CD8-positive, alpha-beta memory T cell (primary cell): Measurements from ENCODE around the gene RBM15B. TPM values are rescaled to one million over a fixed set of nuclear protein-coding genes. Genes with fewer than 3 reads are reported as not detected.
A peak's percentile ranks its signal among the peaks of the same experiment; 100 is the strongest.

ENCODE experiments used
- CTCF ChIA-PET: fragments of 350-600 bp; sonication (Branson Sonifier 250); formaldehyde crosslinking; loops from one replicate; lab custom pipeline; 2021; ENCODE audit warnings: antibody characterized with exemption; lab: Charles Lee
- POLR2A ChIA-PET: fragments of 350-600 bp; sonication (Branson Sonifier 250); formaldehyde crosslinking; loops from one replicate; lab custom pipeline; 2021; ENCODE audit warnings: antibody characterized with exemption; lab: Charles Lee
- DNase-seq, 5 donors: peaks; one replicate each; pipeline versions ENCODE4 v3.0.0 to v3.0.0-alpha.2; 2020 to 2022; ENCODE audit warnings: mixed read lengths in 1 of 5
- H3K27ac ChIP-seq: one replicate; pipeline ENCODE4 v1.7.0; 2013; ENCODE audit warnings: low read depth, mild to moderate bottlenecking, low read length, moderate library complexity
- H3K27me3 ChIP-seq: 2 replicates; pipeline ENCODE4 v1.7.0; 2013; ENCODE audit warnings: low read length, mild to moderate bottlenecking; ENCODE audit not compliant: insufficient read depth, poor library complexity, severe bottlenecking
- H3K36me3 ChIP-seq: 2 replicates; pipeline ENCODE4 v1.7.0; 2013; ENCODE audit warnings: mild to moderate bottlenecking, low read length, moderate library complexity; ENCODE audit not compliant: insufficient read depth
- H3K4me1 ChIP-seq: 2 replicates; pipeline ENCODE4 v1.7.0; 2013; ENCODE audit warnings: mild to moderate bottlenecking, low read length, moderate library complexity; ENCODE audit not compliant: insufficient read depth
- H3K4me3 ChIP-seq: 2 replicates; pipeline ENCODE4 v1.7.0; 2013; ENCODE audit warnings: mild to moderate bottlenecking, low read length
- H3K9me3 ChIP-seq: 2 replicates; pipeline ENCODE4 v1.7.0; 2013; ENCODE audit warnings: mild to moderate bottlenecking, low read length
- H3K27ac Mint-ChIP-seq, 8 donors: one replicate each; pipeline ENCODE4 v1.8.0; 2020 to 2021; ENCODE audit warnings: mixed read lengths in 8 of 8, mild to moderate bottlenecking in 6 of 8, inconsistent platforms in 3 of 8, moderate library complexity in 3 of 8
- H3K27me3 Mint-ChIP-seq, 2 donors: one replicate each; pipeline ENCODE4 v1.8.0; 2020 to 2021; ENCODE audit warnings: mixed read lengths in 2 of 2, mild to moderate bottlenecking in 1 of 2, moderate library complexity in 1 of 2
- H3K36me3 Mint-ChIP-seq, 3 donors: one replicate each; pipeline ENCODE4 v1.8.0; 2020 to 2021; ENCODE audit warnings: mixed read lengths in 3 of 3, inconsistent platforms in 1 of 3, mild to moderate bottlenecking in 1 of 3
- H3K4me1 Mint-ChIP-seq, 3 donors: one replicate each; pipeline ENCODE4 v1.8.0; 2020 to 2021; ENCODE audit warnings: mixed read lengths in 3 of 3, inconsistent platforms in 1 of 3, mild to moderate bottlenecking in 1 of 3
- H3K4me3 Mint-ChIP-seq, 7 donors: one replicate each; pipeline ENCODE4 v1.8.0; 2020 to 2021; ENCODE audit warnings: mixed read lengths in 7 of 7, mild to moderate bottlenecking in 6 of 7, moderate library complexity in 4 of 7, inconsistent platforms in 2 of 7
- H3K9me3 Mint-ChIP-seq, 5 donors: one replicate each; pipeline ENCODE4 v1.8.0; 2020 to 2022; ENCODE audit warnings: mixed read lengths in 5 of 5, mild to moderate bottlenecking in 3 of 5, moderate library complexity in 2 of 5, inconsistent platforms in 1 of 5
- polyA plus RNA-seq: library from polyadenylated mRNA; unstranded; fragments of 300-500 nt; fragmentation: Illumina TruSeq; gene quantifications from one replicate; pipeline ENCODE4 v1.2.3, GENCODE V29; 2021
- total RNA-seq, 2 experiments: library from RNA; stranded (reverse); gene quantifications; one replicate each; pipeline ENCODE4 v1.2.3, GENCODE V29; 2021

Gene RBM15B
- total and polyA plus RNA-seq, 3 experiments from 2014 or later: 26.7 to 47.8 (median 47.4) TPM

GRCh38 chr3:51393564-51393963, 2.5 kb downstream of the RBM15B start:
- Histone ChIP-seq H3K4me3 (no peak overlapping the region), H3K27ac (no peak overlapping the region), H3K27me3 (no peaks in the 10 kb centered on the region), H3K36me3 (peaks cover 53% of the 10 kb centered on the region), H3K4me1 (peaks cover 66% of the 10 kb centered on the region), H3K9me3 (no peaks in the 10 kb centered on the region)
- peak overlapping the region in 5 of 7 donors; percentile 25 to 85 (median 51) for H3K4me3 Mint-ChIP-seq
- no peaks in the 10 kb centered on the region for H3K27me3 Mint-ChIP-seq
- H3K9me3 Mint-ChIP-seq: no peaks in the 10 kb centered on the region
- DNase-seq: no peak
- CTCF ChIA-PET: interaction anchor here (0.7 to 1.9 kb wide), 2 partner anchors 23 to 108 kb away, joined by 3 to 8 read pairs; no protein-coding TSS in a partner anchor
- H3K36me3 Mint-ChIP-seq: peaks cover 14 to 72% (median 18%) of the 10 kb centered on the region in 3 donors
- POLR2A ChIA-PET: no interaction called here
- peaks cover 48 to 77% (median 58%) of the 10 kb centered on the region in 3 donors for H3K4me1 Mint-ChIP-seq
- peak overlapping the region in 7 of 8 donors; percentile 19 to 95 (median 56) for H3K27ac Mint-ChIP-seq

DNA sequence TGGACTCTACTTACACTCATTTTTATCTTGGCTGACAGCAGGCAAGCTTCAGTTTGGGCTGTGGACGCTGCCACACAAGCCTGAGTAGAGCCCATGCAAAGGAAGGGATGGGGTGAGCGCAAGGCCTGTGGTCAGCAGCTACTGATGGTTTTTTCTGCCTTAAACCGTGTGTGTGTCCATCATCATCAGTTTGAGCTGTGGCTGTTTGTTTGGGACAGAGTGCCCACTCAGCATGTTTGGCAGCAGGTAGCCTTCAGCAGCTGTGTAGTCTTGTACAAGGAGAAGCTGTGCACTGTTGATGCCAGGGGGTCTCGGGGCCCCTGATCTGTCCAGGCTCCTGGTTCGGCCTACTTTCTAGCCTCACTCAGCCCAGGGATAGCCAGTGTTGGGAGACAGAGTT, 3.5 kb downstream of the RBM15B start:
- Mint-ChIP-seq H3K4me1 (peaks cover 42 to 70% (median 48%) of the 10 kb centered on the region in 3 donors), H3K9me3 (no peaks in the 10 kb centered on the region), H3K27me3 (no peaks in the 10 kb centered on the region), H3K36me3 (peaks cover 9 to 73% (median 15%) of the 10 kb centered on the region in 3 donors), H3K27ac (peak overlapping the region in 7 of 8 donors; percentile 21 to 95 (median 73)), H3K4me3 (peak overlapping the region in 6 of 7 donors; percentile 21 to 85 (median 40))
- Histone ChIP-seq H3K4me3 (no peak overlapping the region), H3K36me3 (peaks cover 51% of the 10 kb centered on the region), H3K9me3 (no peaks in the 10 kb centered on the region), H3K4me1 (peaks cover 58% of the 10 kb centered on the region), H3K27me3 (no peaks in the 10 kb centered on the region), H3K27ac (no peak overlapping the region)
- no peak for DNase-seq
- CTCF ChIA-PET: interaction anchor here (0.7 to 1.5 kb wide), 2 partner anchors 13 to 22 kb away, joined by 3 read pairs; no protein-coding TSS in a partner anchor
- POLR2A ChIA-PET: no interaction called here

- H3K9me3 ChIP-seq: no peaks in the 10 kb centered on the region
- Mint-ChIP-seq H3K4me1 (peaks cover 38 to 59% (median 42%) of the 10 kb centered on the region in 3 donors), H3K27me3 (no peaks in the 10 kb centered on the region), H3K9me3 (no peaks in the 10 kb centered on the region), H3K27ac (peak overlapping the region; percentile 39 to 95 (median 72)), H3K36me3 (peaks cover 9 to 80% (median 18%) of the 10 kb centered on the region in 3 donors), H3K4me3 (peak overlapping the region in 1 of 7 donors; percentile 7)
- peaks cover 46% of the 10 kb centered on the region for H3K4me1 ChIP-seq
- DNase-seq: no peak
- no peaks in the 10 kb centered on the region for H3K27me3 ChIP-seq
- POLR2A ChIA-PET: interaction anchor here (0.5 kb wide), 1 partner anchor 10 kb away, joined by 9 read pairs; no protein-coding TSS in a partner anchor
- H3K27ac ChIP-seq: no peak overlapping the region
- H3K36me3 ChIP-seq: peaks cover 56% of the 10 kb centered on the region
- CTCF ChIA-PET: interaction anchor here (1.5 kb wide), 1 partner anchor 12 kb away, joined by 3 read pairs; no protein-coding TSS in a partner anchor
- H3K4me3 ChIP-seq: no peak overlapping the region
These were observed 4.6 kb downstream of the RBM15B start for GRCh38 chr3:51395493-51396213.

DNA sequence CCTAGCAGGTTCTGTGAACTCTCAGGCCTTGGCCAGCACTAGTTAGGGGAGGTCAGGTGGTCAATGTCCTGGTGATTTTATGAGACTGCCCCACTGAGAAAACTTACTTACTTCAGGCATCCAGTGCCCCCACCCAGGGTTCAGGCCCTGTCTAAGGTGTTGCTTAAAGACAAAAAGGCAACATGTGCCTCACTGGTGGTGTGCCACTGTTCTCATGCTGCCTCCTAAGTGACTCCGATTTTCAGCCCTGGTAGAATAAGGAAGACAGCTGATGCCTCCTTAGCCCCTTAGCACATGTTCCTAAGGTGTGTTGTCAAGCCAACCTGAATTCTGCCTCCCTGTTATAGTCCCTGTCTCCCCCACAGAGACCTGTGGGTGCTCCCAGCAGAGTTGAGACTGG, 5.3 kb downstream of the RBM15B start:
- ChIA-PET CTCF (no interaction called here), POLR2A (interaction anchor here (0.5 to 0.7 kb wide), 2 partner anchors 10 kb away, joined by 4 to 9 read pairs; no protein-coding TSS in a partner anchor)
- H3K36me3 Mint-ChIP-seq: peaks cover 9 to 85% (median 18%) of the 10 kb centered on the region in 3 donors
- H3K36me3 ChIP-seq: peaks cover 56% of the 10 kb centered on the region
- H3K9me3 ChIP-seq: no peaks in the 10 kb centered on the region
- no peaks in the 10 kb centered on the region for H3K27me3 ChIP-seq
- H3K27ac Mint-ChIP-seq: peak overlapping the region in 7 of 8 donors; percentile 39 to 95 (median 64)
- DNase-seq: no peak
- H3K27me3 Mint-ChIP-seq: no peaks in the 10 kb centered on the region
- no peak overlapping the region for H3K4me3 ChIP-seq
- H3K27ac ChIP-seq: no peak overlapping the region
- H3K4me1 Mint-ChIP-seq: peaks cover 35 to 55% (median 39%) of the 10 kb centered on the region in 3 donors
- H3K4me1 ChIP-seq: peaks cover 44% of the 10 kb centered on the region
- peak overlapping the region in 1 of 7 donors; percentile 7 for H3K4me3 Mint-ChIP-seq
- no peaks in the 10 kb centered on the region for H3K9me3 Mint-ChIP-seq

GRCh38 chr3:51397392-51397791, 6.3 kb downstream of the RBM15B start:
- Mint-ChIP-seq H3K4me3 (peak overlapping the region in 1 of 7 donors; percentile 50), H3K27ac (peak overlapping the region in 3 of 8 donors; percentile 54 to 95 (median 64)), H3K9me3 (no peaks in the 10 kb centered on the region), H3K36me3 (peaks cover 9 to 90% (median 22%) of the 10 kb centered on the region in 3 donors), H3K27me3 (no peaks in the 10 kb centered on the region), H3K4me1 (peaks cover 34 to 49% (median 39%) of the 10 kb centered on the region in 3 donors)
- H3K27me3 ChIP-seq: no peaks in the 10 kb centered on the region
- peaks cover 40% of the 10 kb centered on the region for H3K4me1 ChIP-seq
- CTCF ChIA-PET: no interaction called here
- no peak overlapping the region for H3K4me3 ChIP-seq
- POLR2A ChIA-PET: no interaction called here
- H3K27ac ChIP-seq: no peak overlapping the region
- H3K9me3 ChIP-seq: no peaks in the 10 kb centered on the region
- no peak for DNase-seq
- peaks cover 54% of the 10 kb centered on the region for H3K36me3 ChIP-seq

GRCh38 chr3:51398595-51399310, 7.7 kb downstream of the RBM15B start:
- H3K36me3 Mint-ChIP-seq: peaks cover 9 to 89% (median 27%) of the 10 kb centered on the region in 3 donors

DNA sequence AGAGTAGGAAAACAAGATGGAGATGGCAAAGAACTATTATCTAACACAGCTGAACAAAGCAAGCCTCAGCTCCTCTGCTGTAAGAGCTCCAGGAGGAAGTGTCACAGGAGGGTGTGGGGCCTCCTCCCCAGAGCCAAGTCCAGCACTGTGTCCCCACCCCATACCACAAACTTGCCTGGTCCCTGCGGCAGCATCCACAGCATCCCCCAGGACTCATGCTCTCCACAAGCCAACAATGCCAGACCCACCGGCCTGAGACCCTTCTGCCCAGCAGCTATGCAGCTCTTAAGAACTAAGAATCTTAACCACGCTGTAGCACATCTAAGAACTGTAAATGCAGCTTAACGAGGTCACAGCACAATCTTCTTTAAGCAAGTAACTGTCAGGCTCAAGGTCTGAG, 9.1 kb downstream of the RBM15B start:
- H3K27ac ChIP-seq: no peak overlapping the region
- ChIA-PET CTCF (interaction anchor here (0.8 kb wide), 1 partner anchor 100 kb away, joined by 4 read pairs; the partner anchor contains the start of gene DCAF1), POLR2A (interaction anchor here (0.9 kb wide), 1 partner anchor 272 kb away, joined by 3 read pairs; no protein-coding TSS in a partner anchor)
- Mint-ChIP-seq H3K4me3 (no peak overlapping the region), H3K27me3 (no peaks in the 10 kb centered on the region), H3K9me3 (no peaks in the 10 kb centered on the region), H3K36me3 (peaks cover 1 to 86% (median 21%) of the 10 kb centered on the region in 3 donors), H3K4me1 (peaks cover 15 to 29% (median 21%) of the 10 kb centered on the region in 3 donors), H3K27ac (peak overlapping the region in 7 of 8 donors; percentile 19 to 83 (median 74))
- no peak overlapping the region for H3K4me3 ChIP-seq
- peaks cover 14% of the 10 kb centered on the region for H3K4me1 ChIP-seq
- peaks cover 40% of the 10 kb centered on the region for H3K36me3 ChIP-seq
- no peak for DNase-seq
- no peaks in the 10 kb centered on the region for H3K27me3 ChIP-seq
- H3K9me3 ChIP-seq: no peaks in the 10 kb centered on the region

More at GRCh38 chr3:51398595-51399310, 7.7 kb downstream of the RBM15B start:
- Mint-ChIP-seq H3K27ac (peak overlapping the region in 6 of 8 donors; percentile 10 to 66 (median 28)), H3K4me1 (peaks cover 27 to 37% (median 33%) of the 10 kb centered on the region in 3 donors), H3K9me3 (no peaks in the 10 kb centered on the region), H3K27me3 (no peaks in the 10 kb centered on the region), H3K4me3 (no peak overlapping the region)
- Histone ChIP-seq H3K4me1 (peaks cover 27% of the 10 kb centered on the region), H3K27me3 (no peaks in the 10 kb centered on the region), H3K36me3 (peaks cover 52% of the 10 kb centered on the region), H3K27ac (no peak overlapping the region), H3K4me3 (no peak overlapping the region), H3K9me3 (no peaks in the 10 kb centered on the region)
- DNase-seq: no peak
- ChIA-PET CTCF (no interaction called here), POLR2A (no interaction called here)
